CD14-positive monocyte (primary cell): ENCODE measurements around the gene PAPPA. TPM values are rescaled to one million over a fixed set of nuclear protein-coding genes. Genes with fewer than 3 reads are reported as not detected.

Source experiments
- DNase-seq, 3 donors: peaks; one replicate each; pipeline ENCODE4 v3.0.0-alpha.2; 2011 to 2022
- H2AFZ ChIP-seq: 2 replicates; pipeline ENCODE4 v1.6.0; 2012; ENCODE audit warnings: mild to moderate bottlenecking, low read depth, low read length, inconsistent platforms; ENCODE audit not compliant: insufficient read depth, poor library complexity, severe bottlenecking
- H3K27ac ChIP-seq, 2 donors: 1 replicate in 1 of 2; 2 replicates in 1 of 2; pipeline ENCODE4 v1.5.1; 2012 to 2013; ENCODE audit warnings: low read length in 2 of 2, control low read depth in 1 of 2, inconsistent platforms in 1 of 2, low read depth in 1 of 2, mild to moderate bottlenecking in 1 of 2
- H3K27me3 ChIP-seq, 2 donors: one replicate each; pipeline versions ENCODE4 v1.6.0 to v1.6.1; 2011 to 2013; ENCODE audit warnings: low read length in 2 of 2; ENCODE audit not compliant: control insufficient read depth in 2 of 2, insufficient read depth in 2 of 2
- H3K36me3 ChIP-seq, 2 donors: replicated peaks in 1 of 2; 1 replicate in 1 of 2; 2 replicates in 1 of 2; pipeline versions ENCODE4 v1.5.1 to v1.6.1; 2012 to 2013; ENCODE audit warnings: low read length in 2 of 2, control low read depth in 1 of 2, inconsistent platforms in 1 of 2, mild to moderate bottlenecking in 1 of 2; ENCODE audit not compliant: insufficient read depth in 2 of 2, control insufficient read depth in 1 of 2
- H3K4me1 ChIP-seq, 2 donors: 1 replicate in 1 of 2; 2 replicates in 1 of 2; pipeline versions ENCODE4 v1.5.1 to v1.6.1; 2012 to 2013; ENCODE audit warnings: low read length in 2 of 2, control low read depth in 1 of 2, inconsistent platforms in 1 of 2, mild to moderate bottlenecking in 1 of 2, moderate library complexity in 1 of 2; ENCODE audit not compliant: insufficient read depth in 2 of 2, control insufficient read depth in 1 of 2
- H3K4me2 ChIP-seq: replicated peaks from 2 replicates; pipeline ENCODE3; 2012; ENCODE audit warnings: low read length, moderate library complexity, mild to moderate bottlenecking; ENCODE audit not compliant: poor library complexity, severe bottlenecking; ENCODE audit errors: extremely low read depth
- H3K4me3 ChIP-seq, 3 experiments: fragments of 200-600 bp in 1 of 3; sonication (generic) in 1 of 3; replicated peaks in 1 of 3; 1 replicate in 2 of 3; 2 replicates in 1 of 3; pipeline ENCODE4 v1.5.1; 2011 to 2013; ENCODE audit warnings: low read length in 3 of 3, mild to moderate bottlenecking in 3 of 3, control low read depth in 2 of 3, low read depth in 2 of 3, inconsistent platforms in 1 of 3, moderate library complexity in 1 of 3
- H3K79me2 ChIP-seq: 2 replicates; pipeline ENCODE4 v1.6.0; 2012; ENCODE audit warnings: mild to moderate bottlenecking, control low read depth, inconsistent platforms, low read length, moderate library complexity; ENCODE audit not compliant: insufficient read depth
- H3K9ac ChIP-seq: 2 replicates; pipeline ENCODE4 v1.6.0; 2017; ENCODE audit warnings: low read length, mild to moderate bottlenecking; ENCODE audit not compliant: insufficient read depth, poor library complexity, severe bottlenecking
- H3K9me3 ChIP-seq, 2 donors: replicated peaks in 1 of 2; 1 replicate in 1 of 2; 2 replicates in 1 of 2; pipeline versions ENCODE4 v1.5.1 to v1.6.1; 2012 to 2013; ENCODE audit warnings: low read length in 2 of 2, control low read depth in 1 of 2; ENCODE audit not compliant: control insufficient read depth in 1 of 2, insufficient read depth in 1 of 2
- H4K20me1 ChIP-seq: 2 replicates; pipeline ENCODE4 v1.6.0; 2012; ENCODE audit warnings: mild to moderate bottlenecking, low read length, control low read depth, moderate library complexity; ENCODE audit not compliant: insufficient read depth
- H3K27ac Mint-ChIP-seq, 7 donors: one replicate each; pipeline ENCODE4 v1.8.0; 2020; ENCODE audit warnings: mild to moderate bottlenecking in 7 of 7, mixed read lengths in 7 of 7, moderate library complexity in 6 of 7, inconsistent platforms in 2 of 7
- H3K27me3 Mint-ChIP-seq, 3 donors: one replicate each; pipeline ENCODE4 v1.8.0; 2021 to 2022; ENCODE audit warnings: low read depth in 3 of 3, mild to moderate bottlenecking in 3 of 3, mixed read lengths in 3 of 3, moderate library complexity in 3 of 3, inconsistent platforms in 1 of 3
- H3K36me3 Mint-ChIP-seq, 2 donors: one replicate each; pipeline ENCODE4 v1.8.0; 2020; ENCODE audit warnings: mixed read lengths in 2 of 2, inconsistent platforms in 1 of 2, mild to moderate bottlenecking in 1 of 2
- H3K4me1 Mint-ChIP-seq: one replicate; pipeline ENCODE4 v1.8.0; 2020; ENCODE audit warnings: mild to moderate bottlenecking, mixed read lengths
- H3K4me3 Mint-ChIP-seq, 2 donors: one replicate each; pipeline ENCODE4 v1.8.0; 2020; ENCODE audit warnings: mild to moderate bottlenecking in 2 of 2, mixed read lengths in 2 of 2, moderate library complexity in 1 of 2
- H3K9me3 Mint-ChIP-seq, 7 donors: one replicate each; pipeline ENCODE4 v1.8.0; 2020 to 2022; ENCODE audit warnings: mixed read lengths in 7 of 7, mild to moderate bottlenecking in 6 of 7, moderate library complexity in 6 of 7, inconsistent platforms in 2 of 7
- WGBS: methylation state at CpG from one replicate; pipeline ENCODE4 v1.1.5; 2013; ENCODE audit warnings: missing lambda C conversion rate; ENCODE audit not compliant: insufficient coverage; 5-methylcytosine and 5-hydroxymethylcytosine counted together
- intact Hi-C, 2 donors: fragments of 100-400 bp; cut with micrococcal nuclease; formaldehyde crosslinking; loops; one replicate each; pipeline versions ENCODE4 v1.15.0 to v1.15.1; 2023
- polyA plus RNA-seq, 3 donors: library from polyadenylated mRNA; depleted of rRNA in 1 of 3; unstranded in 2 of 3; stranded (reverse) in 1 of 3; fragments of 300-500 nt in 2 of 3; fragments of >200 nt in 1 of 3; fragmentation: Illumina TruSeq in 2 of 3; gene quantifications; 1 replicate in 2 of 3; 2 replicates in 1 of 3; pipeline ENCODE4 v1.2.3, GENCODE V29; 2012 to 2021
- TF ChIP-seq, protein P1 (sequence below): fragments of 200-600 bp; IDR thresholded peaks from one replicate; pipeline ENCODE4 v1.8.0; 2022; ENCODE audit warnings: antibody characterized with exemption, mild to moderate bottlenecking

Gene PAPPA
- polyA plus RNA-seq, 3 donors: not detected

DNA sequence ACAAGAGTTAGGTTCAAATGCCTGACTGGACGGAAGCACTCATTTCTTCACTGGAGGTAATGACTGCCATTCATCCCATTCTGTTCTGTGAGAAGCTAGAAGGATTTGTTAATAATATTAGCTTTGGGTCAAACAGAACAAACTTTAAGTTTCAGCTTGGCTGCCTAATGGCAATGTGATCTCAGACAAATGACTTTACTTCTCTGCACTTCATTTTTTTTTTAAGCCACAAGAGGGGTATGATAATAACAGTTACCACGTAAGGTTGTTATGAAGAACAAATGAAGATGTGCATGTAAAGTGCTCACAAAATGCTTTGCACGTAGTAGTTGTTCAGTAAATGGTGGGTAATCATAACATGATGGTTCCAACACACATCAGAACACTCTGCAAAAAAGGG lies 199.4 kb downstream of the PAPPA start:
- Histone ChIP-seq H4K20me1 (no peaks in the 10 kb centered on the region), H3K79me2 (no peaks in the 10 kb centered on the region), H2AFZ (no peak overlapping the region), H3K27me3 (no peaks in the 10 kb centered on the region), H3K9ac (no peak overlapping the region), H3K36me3 (no peaks in the 10 kb centered on the region), H3K4me3 (no peak overlapping the region), H3K4me1 (no peaks in the 10 kb centered on the region), H3K4me2 (no peak overlapping the region), H3K27ac (no peak overlapping the region), H3K9me3 (no peaks in the 10 kb centered on the region)
- Mint-ChIP-seq H3K4me1 (no peaks in the 10 kb centered on the region), H3K9me3 (peaks cover 0 to 4% (median 2%) of the 10 kb centered on the region in 7 donors), H3K27me3 (peaks cover 0 to 2% (median 2%) of the 10 kb centered on the region in 3 donors), H3K36me3 (no peaks in the 10 kb centered on the region), H3K4me3 (no peak overlapping the region), H3K27ac (no peak overlapping the region)
- DNase-seq: no peak
- WGBS: no CpG with 5 or more reads among the region's 3 CpGs
- intact Hi-C loops: no loop called here
- TF ChIP-seq, protein P1, sequence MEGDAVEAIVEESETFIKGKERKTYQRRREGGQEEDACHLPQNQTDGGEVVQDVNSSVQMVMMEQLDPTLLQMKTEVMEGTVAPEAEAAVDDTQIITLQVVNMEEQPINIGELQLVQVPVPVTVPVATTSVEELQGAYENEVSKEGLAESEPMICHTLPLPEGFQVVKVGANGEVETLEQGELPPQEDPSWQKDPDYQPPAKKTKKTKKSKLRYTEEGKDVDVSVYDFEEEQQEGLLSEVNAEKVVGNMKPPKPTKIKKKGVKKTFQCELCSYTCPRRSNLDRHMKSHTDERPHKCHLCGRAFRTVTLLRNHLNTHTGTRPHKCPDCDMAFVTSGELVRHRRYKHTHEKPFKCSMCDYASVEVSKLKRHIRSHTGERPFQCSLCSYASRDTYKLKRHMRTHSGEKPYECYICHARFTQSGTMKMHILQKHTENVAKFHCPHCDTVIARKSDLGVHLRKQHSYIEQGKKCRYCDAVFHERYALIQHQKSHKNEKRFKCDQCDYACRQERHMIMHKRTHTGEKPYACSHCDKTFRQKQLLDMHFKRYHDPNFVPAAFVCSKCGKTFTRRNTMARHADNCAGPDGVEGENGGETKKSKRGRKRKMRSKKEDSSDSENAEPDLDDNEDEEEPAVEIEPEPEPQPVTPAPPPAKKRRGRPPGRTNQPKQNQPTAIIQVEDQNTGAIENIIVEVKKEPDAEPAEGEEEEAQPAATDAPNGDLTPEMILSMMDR: no peak

- TF ChIP-seq, protein P1: no peak
Observed at GRCh38 chr9:116355153-116355921, 201.7 kb downstream of the PAPPA start.

More at GRCh38 chr9:116355153-116355921, 201.7 kb downstream of the PAPPA start:
- H4K20me1 ChIP-seq: no peaks in the 10 kb centered on the region
- intact Hi-C loops: no loop called here
- no peaks in the 10 kb centered on the region for H3K36me3 Mint-ChIP-seq
- no peaks in the 10 kb centered on the region for H3K4me1 Mint-ChIP-seq
- no peak overlapping the region for H3K27ac ChIP-seq
- H3K9me3 Mint-ChIP-seq: peaks cover 0 to 4% (median 0%) of the 10 kb centered on the region in 7 donors
- H3K27me3 Mint-ChIP-seq: peaks cover 0 to 2% (median 2%) of the 10 kb centered on the region in 3 donors
- WGBS: 73% methylated on average over 9 of the region's 11 CpGs
- no peaks in the 10 kb centered on the region for H3K9me3 ChIP-seq
- H3K36me3 ChIP-seq: no peaks in the 10 kb centered on the region
- no peak overlapping the region for H3K4me3 Mint-ChIP-seq
- H3K4me3 ChIP-seq: no peak overlapping the region
- no peak overlapping the region for H3K27ac Mint-ChIP-seq
- no peaks in the 10 kb centered on the region for H3K4me1 ChIP-seq
- no peak overlapping the region for H2AFZ ChIP-seq
- no peak overlapping the region for H3K4me2 ChIP-seq
- H3K9ac ChIP-seq: no peak overlapping the region
- H3K27me3 ChIP-seq: no peaks in the 10 kb centered on the region
- H3K79me2 ChIP-seq: no peaks in the 10 kb centered on the region
- DNase-seq: no peak
